Fibroblast of the aortic adventitia (primary cell): Measurements from ENCODE around the gene TNNC2. TPM values are rescaled to one million over a fixed set of nuclear protein-coding genes. Genes with fewer than 3 reads are reported as not detected.

Experiments used
- DNase-seq: peaks from one replicate; pipeline ENCODE4 v3.0.0-alpha.2; 2010; ENCODE audit warnings: low read depth
- H3K4me3 ChIP-seq: 2 replicates; pipeline ENCODE4 v1.5.1; 2011; ENCODE audit warnings: low read depth, mild to moderate bottlenecking, control low read depth, low read length, moderate library complexity
- total RNA-seq: library from RNA; depleted of rRNA; stranded (reverse); fragments of >200 nt; gene quantifications from 2 replicates; pipeline ENCODE4 v1.2.3, GENCODE V29; 2012; ENCODE audit warnings: low replicate concordance
- TF ChIP-seq, protein P1 (sequence below): IDR thresholded peaks from 2 replicates; pipeline ENCODE4 v1.5.1; 2011; ENCODE audit warnings: mild to moderate bottlenecking, low read length, control low read depth, inconsistent platforms; ENCODE audit not compliant: insufficient read depth

TNNC2 gene
- total RNA-seq, 1 donor, result 0.45 TPM

DNA sequence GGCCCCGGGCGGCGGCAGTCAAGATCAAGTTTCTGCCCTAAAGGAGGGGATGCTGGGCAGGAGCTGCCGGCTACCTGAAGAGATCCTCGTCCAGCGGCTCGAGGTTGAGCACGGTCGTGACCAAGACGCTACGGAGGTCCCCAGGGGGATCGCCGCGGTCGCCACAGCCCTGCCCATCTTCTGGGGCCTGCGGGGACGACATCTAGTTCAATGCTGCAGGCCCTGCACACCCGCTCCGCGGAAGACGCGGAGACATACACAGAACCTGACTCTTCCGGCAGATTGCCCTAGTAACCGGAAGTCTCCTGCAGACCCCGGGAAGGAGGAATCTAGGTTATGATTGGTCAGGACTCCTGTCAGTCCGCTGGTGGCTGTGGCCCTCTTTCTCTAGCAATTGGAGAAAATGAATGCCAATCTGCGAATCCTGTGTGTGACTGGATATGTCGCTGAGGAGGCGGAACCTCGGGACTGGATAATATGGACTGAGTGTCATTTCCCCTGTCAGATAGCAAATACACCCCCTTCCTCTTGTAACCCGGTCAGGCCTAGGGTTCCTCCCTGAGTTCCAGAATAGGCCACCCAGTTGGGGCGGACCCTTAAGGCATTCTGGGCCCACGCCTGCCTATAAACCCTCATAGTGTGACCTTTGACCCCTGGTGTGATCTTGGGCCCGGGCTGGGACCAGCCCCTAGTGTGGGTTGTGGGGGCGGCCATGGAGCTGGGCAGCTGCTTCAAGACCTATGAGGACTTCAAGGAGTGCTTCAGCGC is 30.2 kb upstream of the TNNC2 start, which contains the start of the genes ACOT8 and ZSWIM3:
Gene ACOT8 (minus strand): TSS at position 279 of the 768 bp plus-strand sequence. CDS start 77 bp downstream, at position 202.
Gene ZSWIM3 (plus strand): TSS at position 501 of the 768 bp plus-strand sequence. CDS start 212 bp downstream, at position 713.
- DNase-seq, result peak; percentile 100
- TF ChIP-seq, protein P1, sequence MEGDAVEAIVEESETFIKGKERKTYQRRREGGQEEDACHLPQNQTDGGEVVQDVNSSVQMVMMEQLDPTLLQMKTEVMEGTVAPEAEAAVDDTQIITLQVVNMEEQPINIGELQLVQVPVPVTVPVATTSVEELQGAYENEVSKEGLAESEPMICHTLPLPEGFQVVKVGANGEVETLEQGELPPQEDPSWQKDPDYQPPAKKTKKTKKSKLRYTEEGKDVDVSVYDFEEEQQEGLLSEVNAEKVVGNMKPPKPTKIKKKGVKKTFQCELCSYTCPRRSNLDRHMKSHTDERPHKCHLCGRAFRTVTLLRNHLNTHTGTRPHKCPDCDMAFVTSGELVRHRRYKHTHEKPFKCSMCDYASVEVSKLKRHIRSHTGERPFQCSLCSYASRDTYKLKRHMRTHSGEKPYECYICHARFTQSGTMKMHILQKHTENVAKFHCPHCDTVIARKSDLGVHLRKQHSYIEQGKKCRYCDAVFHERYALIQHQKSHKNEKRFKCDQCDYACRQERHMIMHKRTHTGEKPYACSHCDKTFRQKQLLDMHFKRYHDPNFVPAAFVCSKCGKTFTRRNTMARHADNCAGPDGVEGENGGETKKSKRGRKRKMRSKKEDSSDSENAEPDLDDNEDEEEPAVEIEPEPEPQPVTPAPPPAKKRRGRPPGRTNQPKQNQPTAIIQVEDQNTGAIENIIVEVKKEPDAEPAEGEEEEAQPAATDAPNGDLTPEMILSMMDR, result no peak
- H3K4me3 ChIP-seq, result peak within 1 kb of the TSS; percentile 85

- H3K4me3 ChIP-seq, result no peak overlapping the region
- TF ChIP-seq, protein P1, result no peak
- no peak for DNase-seq
Measured at GRCh38 chr20:45853484-45853883, 26.4 kb upstream of the TNNC2 start.

GRCh38 chr20:45852326-45852725 is 25.2 kb upstream of the TNNC2 start:
- DNase-seq, result no peak
- no peak overlapping the region for H3K4me3 ChIP-seq
- TF ChIP-seq, protein P1, result no peak

GRCh38 chr20:45851501-45851900 is 24.4 kb upstream of the TNNC2 start:
- no peak overlapping the region for H3K4me3 ChIP-seq
- no peak for DNase-seq
- TF ChIP-seq, protein P1, result no peak

- no peak for DNase-seq
- TF ChIP-seq, protein P1, result no peak
- H3K4me3 ChIP-seq, result no peak overlapping the region
Measured at GRCh38 chr20:45850926-45851325, 23.8 kb upstream of the TNNC2 start.

DNA sequence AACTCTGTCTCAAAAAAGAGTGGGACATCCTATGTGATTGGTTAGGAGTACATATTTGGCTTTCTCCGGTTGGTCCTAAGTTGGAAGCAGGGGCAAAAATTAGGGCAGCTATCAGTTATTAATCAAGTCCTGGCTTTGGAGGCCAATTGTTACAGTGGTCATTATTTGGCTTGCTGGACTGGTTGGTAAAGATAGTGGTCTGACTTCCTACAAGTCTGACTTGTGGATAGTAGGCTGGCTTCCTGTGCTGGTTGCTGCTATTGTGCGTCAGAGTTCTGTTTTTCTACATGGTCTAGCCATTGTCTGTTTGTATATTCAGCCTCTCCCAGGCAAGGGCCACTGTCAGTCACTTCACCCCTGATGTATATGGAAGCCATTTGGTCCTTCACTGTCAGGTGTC is 23.1 kb upstream of the TNNC2 start:
- no peak for DNase-seq
- no peak overlapping the region for H3K4me3 ChIP-seq

More for the DNA sequence above, 23.1 kb upstream of the TNNC2 start:
- TF ChIP-seq, protein P1, result no peak
